HG03060 (cell line): ENCODE data around the gene POU6F1.

Source experiments
- ATAC-seq: cut with Tn5 transposase; IDR thresholded peaks from one replicate; pipeline ENCODE4 v1.9.1; 2021; ENCODE audit warnings: low read depth, moderate number of reproducible peaks; ENCODE audit not compliant: unreplicated experiment

The POU6F1 gene

DNA sequence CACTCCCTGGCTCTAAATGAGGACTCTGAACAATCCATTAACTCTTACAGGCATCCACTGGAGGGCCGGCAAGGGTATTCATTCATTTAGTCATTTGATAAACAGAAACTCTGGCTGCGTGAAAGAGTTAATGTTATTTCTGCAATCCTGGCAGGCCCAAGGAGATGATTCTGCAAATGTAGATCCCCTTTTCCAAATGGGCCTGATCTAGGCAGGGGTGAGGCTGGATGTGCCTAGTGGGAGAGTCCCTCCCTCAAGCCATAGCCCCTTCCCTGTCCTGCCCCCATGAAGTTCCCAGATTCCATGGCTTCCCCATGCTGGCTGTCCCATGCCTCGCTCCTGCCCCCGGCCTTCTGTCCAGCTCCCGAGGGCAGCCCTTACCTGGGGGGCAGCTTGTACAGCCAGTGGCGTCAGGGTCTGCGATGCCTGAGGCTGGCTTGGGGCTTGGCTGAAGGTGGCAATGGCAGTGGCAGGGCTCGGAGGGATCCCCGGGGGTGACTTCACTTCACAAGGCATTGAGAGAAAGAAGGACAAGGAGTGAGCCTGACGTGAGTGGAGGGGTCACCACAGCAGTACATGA, 18.4 kb downstream of the POU6F1 start:
- no peak for ATAC-seq

DNA sequence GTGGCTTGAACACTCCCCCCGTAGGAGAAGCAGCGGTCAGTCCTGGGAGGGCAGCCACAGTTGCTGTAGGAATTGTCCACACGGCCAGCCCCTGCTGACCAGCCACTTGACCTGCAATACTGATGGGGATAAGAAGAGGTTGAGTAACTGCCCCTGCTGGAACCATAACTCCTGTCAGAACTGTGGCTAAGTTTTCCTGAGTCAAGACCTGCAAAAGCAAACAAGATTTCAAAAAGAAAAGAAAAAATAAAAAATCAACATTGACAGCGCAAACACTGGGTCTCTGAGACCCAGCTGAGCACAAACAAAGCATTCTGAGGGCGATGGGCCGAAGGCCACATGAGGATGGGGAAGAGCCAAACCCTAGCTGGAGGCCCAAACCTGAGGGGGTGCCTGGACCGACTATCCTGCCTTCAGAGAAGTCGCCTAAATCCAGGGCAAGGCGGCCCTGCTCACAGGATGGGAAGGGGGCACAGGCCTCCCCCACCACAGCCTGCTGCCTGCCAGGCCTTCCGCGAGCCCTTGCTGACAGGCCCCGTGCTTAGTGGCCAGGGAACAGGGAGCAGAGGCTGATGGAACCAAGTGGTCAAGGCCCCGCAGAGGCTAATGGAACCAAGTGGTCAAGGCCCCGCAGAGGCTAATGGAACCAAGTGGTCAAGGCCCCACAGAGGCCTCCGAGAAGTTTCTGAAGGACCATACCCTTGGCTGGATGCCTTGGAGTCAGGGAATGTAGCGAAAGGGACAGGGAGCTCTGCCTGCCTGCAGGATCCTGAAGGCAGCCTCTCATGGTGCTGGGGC, 19.1 kb downstream of the POU6F1 start:
- no peak for ATAC-seq

DNA sequence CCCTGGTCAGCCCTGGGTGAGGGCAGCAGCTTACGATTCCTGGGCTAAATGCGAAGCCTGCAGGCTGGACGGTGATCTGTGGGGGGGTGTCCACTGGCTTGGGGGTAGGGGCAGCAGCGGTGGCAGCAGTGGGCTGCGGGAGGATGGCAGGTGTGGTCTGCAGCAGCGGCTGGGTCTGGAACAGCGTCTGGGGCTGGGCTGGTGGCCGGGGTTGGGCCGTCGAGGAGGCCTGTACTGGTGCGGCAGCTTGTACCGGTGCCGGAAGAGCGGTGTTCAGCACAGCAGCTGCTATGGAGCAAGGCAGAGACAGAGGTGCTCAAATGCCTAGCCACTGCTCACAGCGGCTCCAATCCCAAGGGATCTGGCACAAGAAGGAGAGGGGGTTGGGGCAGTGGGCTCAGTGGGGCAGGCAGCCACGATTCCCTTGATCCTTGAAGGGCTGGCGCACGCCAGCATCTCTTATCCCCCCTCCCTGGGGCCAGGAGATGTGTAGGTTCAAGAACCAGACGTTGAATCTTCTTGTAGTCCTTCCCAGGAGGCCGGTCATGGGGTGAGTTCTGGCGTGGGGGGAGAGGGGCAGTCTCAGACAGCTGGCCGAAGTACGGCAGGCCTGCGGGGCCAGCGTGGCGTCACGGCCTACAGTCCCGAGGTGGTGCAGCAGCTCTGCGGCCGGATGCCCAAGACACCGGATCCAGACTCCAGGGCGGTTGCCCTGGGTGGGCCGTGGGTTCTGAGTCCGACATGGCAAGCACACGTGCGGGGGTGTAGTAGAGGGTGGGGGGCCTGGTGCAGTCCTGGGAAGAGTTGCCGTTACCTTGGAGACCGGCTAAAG, 19.9 kb downstream of the POU6F1 start:
- no peak for ATAC-seq

GRCh38 chr12:51196547-51196946, 21.3 kb downstream of the POU6F1 start:
- ATAC-seq, result no peak

- ATAC-seq, result no peak
These were observed 22.0 kb downstream of the POU6F1 start for GRCh38 chr12:51195841-51196240.

DNA sequence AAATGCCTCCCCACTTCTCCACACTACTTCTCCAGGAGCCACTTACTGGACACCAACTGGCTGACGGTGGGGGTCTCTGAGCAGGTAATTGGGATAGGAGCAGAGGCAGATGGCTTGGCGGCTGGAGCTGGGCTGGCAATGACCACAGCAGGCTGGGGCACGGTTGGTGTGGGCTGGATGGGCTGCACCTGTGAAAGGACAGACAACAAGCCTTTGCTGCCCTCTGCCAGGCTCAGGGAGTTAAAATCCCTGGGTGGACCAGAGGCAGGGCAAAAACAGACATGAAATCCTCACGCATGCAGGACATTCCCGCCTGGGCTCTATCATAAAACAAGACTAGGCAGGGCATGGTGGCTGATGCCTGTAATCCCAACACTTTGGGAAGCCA, 25.6 kb downstream of the POU6F1 start:
- ATAC-seq, result no peak

DNA sequence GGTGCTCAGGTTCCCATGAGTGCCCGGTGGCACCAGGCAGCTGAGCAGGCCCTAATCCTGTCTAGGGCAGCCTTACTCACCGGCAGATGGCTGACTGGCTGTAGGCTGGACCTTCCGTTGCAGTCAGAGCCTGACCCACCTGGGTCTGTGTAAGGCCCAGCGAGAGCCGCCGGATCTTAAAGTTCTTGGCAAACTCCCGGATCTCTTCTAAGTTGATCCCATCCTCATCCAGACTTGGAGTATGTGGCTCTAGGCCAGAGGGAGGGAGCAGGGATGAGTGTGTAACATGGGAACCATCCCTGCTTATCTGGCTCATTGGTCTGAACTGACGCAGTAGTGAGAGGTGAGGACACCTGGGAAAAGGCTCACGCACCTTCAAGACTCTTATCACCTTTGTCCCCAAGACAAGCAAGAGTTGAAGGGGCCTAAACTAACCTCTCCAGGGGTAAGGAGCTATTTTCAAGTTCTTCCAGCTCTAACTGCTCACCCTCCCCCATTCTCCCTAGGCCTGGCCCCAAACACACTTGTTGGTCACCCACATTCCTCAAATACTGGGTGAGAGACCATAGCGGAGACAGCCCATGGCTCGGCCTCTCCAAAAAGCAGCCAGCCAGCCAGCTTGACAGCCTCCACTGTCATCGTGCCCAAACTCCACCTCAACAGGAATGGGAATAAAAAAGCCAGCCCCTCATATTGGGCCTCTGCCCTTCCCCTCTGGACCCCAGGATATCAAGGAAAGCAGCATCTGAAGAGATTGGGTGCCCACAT, 26.2 kb downstream of the POU6F1 start:
- ATAC-seq, result no peak

DNA sequence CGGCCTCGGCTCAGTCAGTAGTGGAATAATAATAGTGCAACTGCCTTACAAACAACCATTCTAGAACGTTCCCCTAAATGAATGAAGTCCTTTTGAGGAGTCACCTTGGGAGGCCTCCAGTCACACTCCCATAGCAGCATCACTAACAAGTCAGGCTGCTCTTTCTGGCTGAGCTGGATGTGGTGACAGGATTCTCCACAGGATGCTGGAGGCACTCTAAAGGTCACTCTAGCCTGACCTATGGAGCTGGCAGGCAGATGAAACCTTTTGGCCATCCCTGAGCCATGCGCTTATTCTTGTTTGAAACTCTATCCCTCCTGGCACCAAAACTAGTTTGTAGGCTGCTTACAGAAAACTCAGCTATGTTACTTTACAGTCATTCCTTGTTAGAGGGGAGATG, 27.0 kb downstream of the POU6F1 start:
- no peak for ATAC-seq

DNA sequence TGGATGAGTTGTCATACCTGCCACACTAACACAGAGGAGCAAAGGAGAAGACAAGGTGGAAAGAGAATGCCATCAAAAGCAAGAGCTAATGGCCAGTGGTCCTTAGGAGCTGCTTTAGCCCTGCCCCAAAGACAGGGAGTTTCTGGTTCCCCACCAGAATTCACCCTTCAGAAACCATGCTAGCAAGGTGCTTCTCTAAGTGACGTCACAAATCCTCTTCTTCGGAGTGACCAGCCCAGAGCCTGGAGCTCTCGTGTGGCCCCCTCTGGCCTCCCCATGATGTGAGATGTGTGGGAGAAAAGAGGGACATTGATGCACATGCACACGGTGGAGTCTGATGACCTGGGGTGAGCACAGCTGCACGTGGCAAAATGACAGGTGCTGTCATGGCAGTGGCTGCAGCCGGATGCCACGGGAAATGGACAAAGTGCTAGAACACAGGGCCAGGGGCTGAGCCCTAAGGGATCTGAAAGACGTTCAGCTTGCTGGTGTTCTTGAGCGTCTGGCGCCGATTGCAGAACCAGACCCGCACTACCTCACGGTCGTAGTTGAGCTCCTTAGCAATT, 28.0 kb downstream of the POU6F1 start:
- no peak for ATAC-seq

DNA sequence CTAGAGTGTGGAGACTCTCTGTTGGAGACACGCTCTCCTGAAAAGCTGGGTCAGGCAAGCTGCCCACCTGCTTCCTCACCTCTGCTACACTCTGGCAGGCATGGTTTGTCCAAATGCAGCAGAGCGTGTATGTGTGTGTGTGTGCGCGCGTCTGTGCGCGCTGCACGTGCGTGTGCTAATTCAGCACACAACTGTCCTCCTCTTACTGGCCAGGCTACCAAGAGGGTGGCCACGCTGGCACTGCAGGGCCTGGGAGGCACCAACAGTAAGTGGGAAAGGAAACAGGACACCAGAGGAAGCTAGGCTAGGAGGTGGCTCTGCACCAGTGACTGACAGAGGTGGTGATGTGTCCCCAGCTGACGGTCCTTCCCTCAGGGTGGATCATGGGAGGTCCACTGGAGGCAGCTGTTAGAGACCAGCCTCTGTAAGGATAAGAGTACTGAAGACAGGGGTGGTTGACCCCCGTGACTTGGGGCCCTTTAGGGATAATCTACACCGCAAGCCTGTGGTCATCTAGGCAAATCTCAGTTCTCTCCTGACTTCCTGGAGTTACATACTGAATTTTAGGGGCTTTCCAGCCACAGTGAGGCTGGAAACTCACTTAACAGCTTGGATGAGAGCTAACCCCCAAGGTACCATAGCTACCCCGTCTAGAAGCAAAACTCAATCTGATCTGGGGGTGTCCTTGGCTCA, 29.4 kb downstream of the POU6F1 start:
- no peak for ATAC-seq

DNA sequence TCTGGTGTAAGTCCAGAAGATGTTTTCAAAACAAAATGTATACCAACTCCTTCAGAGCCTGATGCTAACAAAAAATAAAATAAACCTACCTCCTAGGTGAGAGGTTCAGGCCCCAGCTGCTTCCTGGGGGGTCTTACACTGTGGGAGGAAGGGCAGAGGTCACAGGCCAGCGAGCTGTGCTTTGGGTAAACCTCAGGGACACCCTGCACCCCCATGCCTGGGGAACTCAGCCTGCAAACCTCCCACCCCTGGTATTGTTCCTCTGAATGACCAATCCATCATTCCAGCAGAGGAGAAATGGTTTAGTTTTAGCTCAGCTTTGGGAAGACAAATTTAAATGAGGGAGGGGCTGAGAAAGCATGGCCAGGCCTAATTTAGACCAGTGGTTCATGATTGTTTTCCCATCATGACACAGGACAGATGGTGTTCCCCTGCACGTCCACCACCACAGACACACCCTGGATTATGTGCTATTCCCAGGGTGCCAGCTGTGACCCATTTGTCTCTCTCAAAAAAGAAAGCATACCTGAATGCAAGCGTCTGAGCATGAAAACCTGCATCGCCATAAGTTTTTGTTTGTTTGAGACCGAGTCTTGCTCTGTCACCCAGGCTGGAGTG, 30.4 kb downstream of the POU6F1 start:
- ATAC-seq, result no peak

GRCh38 chr12:51186465-51187085, 31.3 kb downstream of the POU6F1 start:
- ATAC-seq, result no peak

- no peak for ATAC-seq
These were observed 32.6 kb downstream of the POU6F1 start for GRCh38 chr12:51185171-51185717.

DNA sequence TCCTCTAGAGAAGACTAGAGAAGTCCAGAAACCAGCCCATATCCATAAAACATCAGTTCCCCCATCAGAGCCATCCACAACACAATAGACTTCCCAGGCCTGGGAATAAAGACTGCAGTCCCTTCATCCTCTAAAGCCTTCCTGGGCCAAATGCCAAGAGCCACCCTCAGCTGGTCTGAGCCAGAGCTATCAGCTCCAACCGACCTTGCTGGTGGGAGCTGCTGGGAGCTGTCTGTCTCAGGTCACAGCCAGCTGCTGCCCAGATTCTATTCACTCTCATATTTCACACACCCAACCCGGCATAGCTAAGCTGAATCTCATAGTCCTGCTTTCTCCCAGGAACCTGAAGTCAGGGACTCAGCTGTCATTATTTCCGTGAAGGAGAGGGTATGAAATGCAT, 34.0 kb downstream of the POU6F1 start:
- no peak for ATAC-seq

DNA sequence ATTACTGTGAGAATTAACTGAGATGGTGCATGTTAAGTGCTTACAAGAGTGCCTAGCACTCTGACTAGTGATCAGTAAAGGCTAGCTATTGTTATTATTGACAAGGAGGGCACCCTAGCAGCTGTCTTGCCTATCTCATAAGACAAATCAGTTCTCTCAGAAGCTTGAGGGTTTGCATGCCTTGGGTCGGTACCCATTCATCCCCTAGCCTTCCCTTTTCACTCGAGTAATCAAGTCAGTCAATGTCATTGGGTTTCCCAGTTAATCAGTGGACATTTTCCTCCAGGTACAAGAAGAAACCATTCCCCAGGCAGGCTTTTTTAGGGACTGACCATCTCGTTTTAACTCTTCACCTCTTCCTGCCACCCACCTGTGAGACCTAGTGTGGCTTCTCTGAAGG, 34.5 kb downstream of the POU6F1 start:
- no peak for ATAC-seq

DNA sequence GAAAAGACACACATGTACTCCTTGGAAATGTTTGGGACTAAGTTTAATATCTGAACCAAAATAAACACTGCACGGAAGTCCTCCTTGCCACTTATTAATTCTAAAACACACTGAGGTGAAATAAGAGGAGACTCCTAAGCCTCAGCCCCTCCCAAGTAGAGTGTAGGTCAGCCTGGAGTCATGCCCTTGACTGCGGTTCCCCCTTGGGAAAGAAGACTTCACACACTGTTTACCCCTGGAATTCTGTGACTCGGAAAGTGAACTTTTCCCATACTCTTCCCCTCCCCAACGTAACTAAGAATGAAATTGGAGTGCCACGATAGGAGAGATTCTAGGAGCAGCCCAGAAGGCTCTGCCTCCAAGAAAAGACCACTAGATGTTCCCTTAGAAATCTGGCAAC, 36.3 kb downstream of the POU6F1 start:
- no peak for ATAC-seq

DNA sequence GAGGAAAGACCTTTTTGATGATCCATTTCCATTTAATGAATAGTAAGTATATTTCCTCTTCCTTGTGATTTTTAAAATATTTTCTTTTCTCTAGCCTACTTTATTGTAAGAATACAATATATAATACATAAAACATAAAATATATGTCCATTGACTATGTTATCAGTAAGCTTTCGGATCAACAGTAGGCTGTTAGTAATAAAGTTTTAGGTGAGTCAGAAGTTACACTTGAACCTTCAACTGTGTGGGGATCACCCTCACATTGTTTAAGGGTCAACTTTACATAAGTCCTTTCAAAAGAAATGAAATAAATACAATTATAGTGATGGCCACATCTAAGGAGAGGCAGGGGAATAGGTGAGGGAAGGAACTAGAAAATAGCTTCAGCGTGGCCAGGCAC, 40.0 kb downstream of the POU6F1 start:
- ATAC-seq, result no peak

DNA sequence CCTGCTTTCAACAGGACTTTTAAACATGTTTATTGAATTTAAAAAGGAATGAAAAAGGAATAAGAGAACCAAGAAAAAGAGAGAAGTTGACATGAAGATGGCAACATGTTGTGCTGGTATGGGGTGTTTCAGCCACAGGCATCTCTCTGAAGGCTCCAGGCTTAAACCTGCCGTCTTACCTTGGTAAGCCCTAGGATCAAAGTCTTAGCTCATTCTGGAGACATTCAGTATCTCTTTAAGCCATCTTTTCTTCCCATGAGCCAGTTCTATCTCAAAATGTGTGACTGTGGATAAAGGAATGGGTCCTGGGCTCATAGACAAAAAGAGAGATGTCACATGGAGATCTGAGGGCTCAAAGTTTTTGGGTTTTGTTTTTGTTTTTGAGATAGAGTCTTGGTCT, 43.4 kb downstream of the POU6F1 start:
- ATAC-seq, result no peak
